T-helper 1 cell treated with Interleukin-12 subunit alpha and Interleukin-12 subunit beta and Interleukin-4 antibody, amounts not matched to agents 30 μg/mL and 1 μg/mL, for 36 hours (primary cell): ENCODE measurements around the gene RPS17.

Source experiments
- H3K27ac Mint-ChIP-seq: one replicate; pipeline ENCODE4 v1.8.0; 2021; ENCODE audit warnings: mild to moderate bottlenecking, mixed read lengths
- H3K27me3 Mint-ChIP-seq: one replicate; pipeline ENCODE4 v1.8.0; 2021; ENCODE audit warnings: low read depth, mixed read lengths
- H3K36me3 Mint-ChIP-seq: one replicate; pipeline ENCODE4 v1.8.0; 2021; ENCODE audit warnings: low read depth, mixed read lengths
- H3K4me1 Mint-ChIP-seq: one replicate; pipeline ENCODE4 v1.8.0; 2021; ENCODE audit warnings: low read depth, mixed read lengths
- H3K4me3 Mint-ChIP-seq: one replicate; pipeline ENCODE4 v1.8.0; 2021; ENCODE audit warnings: mild to moderate bottlenecking, moderate library complexity, mixed read lengths
- H3K9me3 Mint-ChIP-seq: one replicate; pipeline ENCODE4 v1.8.0; 2021; ENCODE audit warnings: mixed read lengths

Gene RPS17

GRCh38 chr15:82540055-82540983 lies at the start of gene RPS17:
Gene RPS17, minus strand, starts transcription at chr15:82540457. Its CDS starts 29 bp downstream, at chr15:82540428.
- peaks cover 4% of the 10 kb centered on the region for H3K27me3 Mint-ChIP-seq
- H3K9me3 Mint-ChIP-seq: no peaks in the 10 kb centered on the region
- peak within 1 kb of the TSS; percentile 94 for H3K27ac Mint-ChIP-seq
- peaks cover 42% of the 10 kb centered on the region for H3K36me3 Mint-ChIP-seq
- H3K4me3 Mint-ChIP-seq: peak within 1 kb of the TSS; percentile 96
- H3K4me1 Mint-ChIP-seq: peaks cover 26% of the 10 kb centered on the region

GRCh38 chr15:82587805-82588204 lies 47.5 kb upstream of the RPS17 start:
- no peaks in the 10 kb centered on the region for H3K36me3 Mint-ChIP-seq
- H3K27ac Mint-ChIP-seq: no peak overlapping the region
- no peaks in the 10 kb centered on the region for H3K9me3 Mint-ChIP-seq
- no peaks in the 10 kb centered on the region for H3K4me1 Mint-ChIP-seq
- H3K27me3 Mint-ChIP-seq: peaks cover 33% of the 10 kb centered on the region
- no peak overlapping the region for H3K4me3 Mint-ChIP-seq

GRCh38 chr15:82585072-82585471 lies 44.8 kb upstream of the RPS17 start:
- Mint-ChIP-seq H3K27me3 (peaks cover 33% of the 10 kb centered on the region), H3K27ac (no peak overlapping the region), H3K9me3 (no peaks in the 10 kb centered on the region), H3K36me3 (no peaks in the 10 kb centered on the region), H3K4me3 (no peak overlapping the region), H3K4me1 (no peaks in the 10 kb centered on the region)

- H3K27ac Mint-ChIP-seq: no peak overlapping the region
- H3K27me3 Mint-ChIP-seq: peaks cover 18% of the 10 kb centered on the region
- H3K36me3 Mint-ChIP-seq: no peaks in the 10 kb centered on the region
- H3K4me3 Mint-ChIP-seq: no peak overlapping the region
- H3K4me1 Mint-ChIP-seq: no peaks in the 10 kb centered on the region
- H3K9me3 Mint-ChIP-seq: no peaks in the 10 kb centered on the region
These were observed 40.5 kb upstream of the RPS17 start for GRCh38 chr15:82580713-82581112.

GRCh38 chr15:82575335-82575734 lies 35.1 kb upstream of the RPS17 start:
- Mint-ChIP-seq H3K36me3 (no peaks in the 10 kb centered on the region), H3K9me3 (no peaks in the 10 kb centered on the region), H3K4me3 (no peak overlapping the region)

GRCh38 chr15:82572986-82573385 lies 32.7 kb upstream of the RPS17 start:
- H3K9me3 Mint-ChIP-seq: no peaks in the 10 kb centered on the region
- H3K27me3 Mint-ChIP-seq: peaks cover 28% of the 10 kb centered on the region
- H3K4me3 Mint-ChIP-seq: no peak overlapping the region
- H3K36me3 Mint-ChIP-seq: no peaks in the 10 kb centered on the region
- no peaks in the 10 kb centered on the region for H3K4me1 Mint-ChIP-seq
- H3K27ac Mint-ChIP-seq: no peak overlapping the region

More at GRCh38 chr15:82575335-82575734, 35.1 kb upstream of the RPS17 start:
- Mint-ChIP-seq H3K27me3 (peaks cover 28% of the 10 kb centered on the region), H3K27ac (no peak overlapping the region), H3K4me1 (no peaks in the 10 kb centered on the region)

- no peak overlapping the region for H3K4me3 Mint-ChIP-seq
- H3K4me1 Mint-ChIP-seq: no peaks in the 10 kb centered on the region
- no peaks in the 10 kb centered on the region for H3K9me3 Mint-ChIP-seq
- H3K36me3 Mint-ChIP-seq: no peaks in the 10 kb centered on the region
- no peak overlapping the region for H3K27ac Mint-ChIP-seq
- H3K27me3 Mint-ChIP-seq: peaks cover 28% of the 10 kb centered on the region
These were observed 32.1 kb upstream of the RPS17 start for GRCh38 chr15:82572311-82572710.

- Mint-ChIP-seq H3K27ac (no peak overlapping the region), H3K27me3 (peaks cover 28% of the 10 kb centered on the region), H3K4me3 (no peak overlapping the region), H3K36me3 (no peaks in the 10 kb centered on the region), H3K9me3 (no peaks in the 10 kb centered on the region), H3K4me1 (no peaks in the 10 kb centered on the region)
These were observed 31.5 kb upstream of the RPS17 start for GRCh38 chr15:82571722-82572222.

- Mint-ChIP-seq H3K27ac (no peak overlapping the region), H3K4me3 (no peak overlapping the region), H3K9me3 (no peaks in the 10 kb centered on the region)
These were observed 30.7 kb upstream of the RPS17 start for GRCh38 chr15:82570721-82571508.

GRCh38 chr15:82569834-82570233 lies 29.6 kb upstream of the RPS17 start:
- no peak overlapping the region for H3K27ac Mint-ChIP-seq
- H3K4me1 Mint-ChIP-seq: no peaks in the 10 kb centered on the region
- H3K27me3 Mint-ChIP-seq: peaks cover 24% of the 10 kb centered on the region
- H3K9me3 Mint-ChIP-seq: no peaks in the 10 kb centered on the region
- no peak overlapping the region for H3K4me3 Mint-ChIP-seq
- H3K36me3 Mint-ChIP-seq: no peaks in the 10 kb centered on the region

More at GRCh38 chr15:82570721-82571508, 30.7 kb upstream of the RPS17 start:
- Mint-ChIP-seq H3K27me3 (peaks cover 26% of the 10 kb centered on the region), H3K36me3 (no peaks in the 10 kb centered on the region), H3K4me1 (no peaks in the 10 kb centered on the region)

GRCh38 chr15:82568986-82569385 lies 28.7 kb upstream of the RPS17 start:
- no peaks in the 10 kb centered on the region for H3K9me3 Mint-ChIP-seq
- no peak overlapping the region for H3K27ac Mint-ChIP-seq
- H3K36me3 Mint-ChIP-seq: no peaks in the 10 kb centered on the region
- peaks cover 22% of the 10 kb centered on the region for H3K27me3 Mint-ChIP-seq
- H3K4me1 Mint-ChIP-seq: no peaks in the 10 kb centered on the region
- no peak overlapping the region for H3K4me3 Mint-ChIP-seq

- Mint-ChIP-seq H3K9me3 (no peaks in the 10 kb centered on the region), H3K4me1 (no peaks in the 10 kb centered on the region), H3K4me3 (no peak overlapping the region)
These were observed 27.4 kb upstream of the RPS17 start for GRCh38 chr15:82567661-82568060.

GRCh38 chr15:82566690-82567089 lies 26.4 kb upstream of the RPS17 start:
- no peaks in the 10 kb centered on the region for H3K36me3 Mint-ChIP-seq
- H3K9me3 Mint-ChIP-seq: no peaks in the 10 kb centered on the region
- H3K4me3 Mint-ChIP-seq: no peak overlapping the region
- no peaks in the 10 kb centered on the region for H3K4me1 Mint-ChIP-seq
- H3K27ac Mint-ChIP-seq: no peak overlapping the region
- H3K27me3 Mint-ChIP-seq: peaks cover 8% of the 10 kb centered on the region

More at GRCh38 chr15:82567661-82568060, 27.4 kb upstream of the RPS17 start:
- H3K36me3 Mint-ChIP-seq: no peaks in the 10 kb centered on the region
- H3K27me3 Mint-ChIP-seq: peaks cover 12% of the 10 kb centered on the region
- no peak overlapping the region for H3K27ac Mint-ChIP-seq

GRCh38 chr15:82558502-82558901 lies 18.2 kb upstream of the RPS17 start:
- H3K27me3 Mint-ChIP-seq: peaks cover 16% of the 10 kb centered on the region

More at GRCh38 chr15:82558502-82558901, 18.2 kb upstream of the RPS17 start:
- no peaks in the 10 kb centered on the region for H3K4me1 Mint-ChIP-seq
- H3K4me3 Mint-ChIP-seq: no peak overlapping the region
- H3K9me3 Mint-ChIP-seq: no peaks in the 10 kb centered on the region
- H3K27ac Mint-ChIP-seq: no peak overlapping the region
- no peaks in the 10 kb centered on the region for H3K36me3 Mint-ChIP-seq
